GM12891 (cell line): ENCODE data around the gene TNFAIP1.

Experiments used
- PAX5 ChIP-seq: IDR thresholded peaks from 2 replicates; pipeline ENCODE4 v1.6.1; 2011; ENCODE audit warnings: low read length, moderate library complexity, mild to moderate bottlenecking; ENCODE audit not compliant: insufficient read depth, severe bottlenecking
- POLR2A ChIP-seq: IDR thresholded peaks from 2 replicates; pipeline ENCODE4 v1.6.1; 2011; ENCODE audit warnings: low read depth, low read length, control low read depth
- POLR2AphosphoS5 ChIP-seq: IDR thresholded peaks from 2 replicates; pipeline ENCODE4 v1.6.1; 2011; ENCODE audit warnings: low read depth, low read length, control low read depth
- SPI1 ChIP-seq: IDR thresholded peaks from 2 replicates; pipeline ENCODE4 v1.6.1; 2011; ENCODE audit warnings: low read depth, low read length, control low read depth
- TAF1 ChIP-seq: IDR thresholded peaks from 2 replicates; pipeline ENCODE4 v1.6.1; 2011; ENCODE audit warnings: low read depth, low read length, control low read depth

GRCh38 chr17:28342313-28342712 is 6.8 kb downstream of the TNFAIP1 start:
- TF ChIP-seq POLR2A (no peak), TAF1 (no peak), SPI1 (no peak), POLR2AphosphoS5 (no peak), PAX5 (no peak)
